Muscle layer of duodenum (tissue), 2 donors: ENCODE results near the gene MEIS2.

Experiments
- H3K27ac ChIP-seq: one replicate; pipeline ENCODE4 v1.7.0; 2013; ENCODE audit warnings: mild to moderate bottlenecking, low read length
- H3K27me3 ChIP-seq: one replicate; pipeline ENCODE4 v1.7.0; 2013; ENCODE audit warnings: low read depth, mild to moderate bottlenecking, control low read depth, low read length
- H3K36me3 ChIP-seq, 2 donors: one replicate each; pipeline ENCODE4 v1.7.0; 2013; ENCODE audit warnings: low read length in 2 of 2, control low read depth in 1 of 2, mild to moderate bottlenecking in 1 of 2; ENCODE audit not compliant: insufficient read depth in 2 of 2, control insufficient read depth in 1 of 2
- H3K4me1 ChIP-seq, 2 donors: one replicate each; pipeline ENCODE4 v1.7.0; 2013; ENCODE audit warnings: low read length in 2 of 2, mild to moderate bottlenecking in 2 of 2, control low read depth in 1 of 2, moderate library complexity in 1 of 2; ENCODE audit not compliant: insufficient read depth in 2 of 2, control insufficient read depth in 1 of 2
- H3K4me3 ChIP-seq, 2 donors: one replicate each; pipeline ENCODE4 v1.7.0; 2013; ENCODE audit warnings: low read length in 2 of 2, low read depth in 1 of 2, mild to moderate bottlenecking in 1 of 2
- H3K9me3 ChIP-seq, 2 donors: one replicate each; pipeline ENCODE4 v1.7.0; 2013; ENCODE audit warnings: low read length in 2 of 2, control low read depth in 1 of 2, mild to moderate bottlenecking in 1 of 2; ENCODE audit not compliant: control insufficient read depth in 1 of 2
- donor health status: healthy.

Gene MEIS2

DNA sequence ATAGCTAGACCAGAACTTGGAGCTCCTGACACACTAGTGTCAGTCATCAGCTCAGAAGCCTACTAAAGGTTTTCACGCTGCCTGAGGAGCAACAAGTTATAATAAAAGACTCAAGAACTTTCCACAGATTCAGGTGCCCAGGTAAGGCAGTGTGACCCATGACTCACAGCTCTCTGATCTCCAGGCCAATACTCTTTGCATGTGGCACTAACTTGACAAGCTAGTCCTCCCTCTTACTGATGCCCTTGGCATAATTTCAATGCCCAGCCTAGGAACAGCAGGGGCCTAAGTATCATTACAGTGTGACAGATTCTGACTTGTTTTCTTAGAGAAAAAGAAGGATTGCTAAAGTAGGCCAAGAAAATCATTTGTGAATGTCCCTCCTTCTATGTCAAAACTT lies 38.4 kb downstream of the MEIS2 start:
- H3K36me3 ChIP-seq = peaks cover 0 to 4% of the 10 kb centered on the region in 2 donors
- H3K27me3 ChIP-seq = no peaks in the 10 kb centered on the region
- no peak overlapping the region for H3K4me3 ChIP-seq
- H3K27ac ChIP-seq = no peak overlapping the region
- peaks cover 0 to 20% of the 10 kb centered on the region in 2 donors for H3K4me1 ChIP-seq
- no peaks in the 10 kb centered on the region for H3K9me3 ChIP-seq

DNA sequence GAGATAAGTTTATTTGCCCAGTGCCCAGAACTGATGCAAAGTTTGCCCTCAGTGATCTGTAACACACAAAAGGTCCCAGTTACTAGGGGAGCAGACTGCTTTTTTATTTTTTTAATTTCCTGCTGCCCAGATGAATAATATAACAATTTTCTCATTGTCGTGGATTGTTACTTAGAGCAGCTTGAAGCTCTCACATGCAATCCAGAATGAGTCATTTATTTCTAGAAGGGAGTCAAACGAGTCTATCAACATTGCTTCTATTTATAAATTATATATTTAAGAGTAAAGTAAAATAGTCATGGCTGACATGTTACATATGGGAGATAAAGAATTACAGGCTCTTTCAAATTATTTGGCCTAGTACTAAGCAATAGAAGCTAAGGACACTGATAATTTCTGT lies 41.3 kb downstream of the MEIS2 start:
- Histone ChIP-seq H3K4me1 (peaks cover 0 to 27% of the 10 kb centered on the region in 2 donors), H3K27ac (no peak overlapping the region), H3K4me3 (no peak overlapping the region), H3K36me3 (peaks cover 0 to 4% of the 10 kb centered on the region in 2 donors), H3K27me3 (no peaks in the 10 kb centered on the region), H3K9me3 (no peaks in the 10 kb centered on the region)

DNA sequence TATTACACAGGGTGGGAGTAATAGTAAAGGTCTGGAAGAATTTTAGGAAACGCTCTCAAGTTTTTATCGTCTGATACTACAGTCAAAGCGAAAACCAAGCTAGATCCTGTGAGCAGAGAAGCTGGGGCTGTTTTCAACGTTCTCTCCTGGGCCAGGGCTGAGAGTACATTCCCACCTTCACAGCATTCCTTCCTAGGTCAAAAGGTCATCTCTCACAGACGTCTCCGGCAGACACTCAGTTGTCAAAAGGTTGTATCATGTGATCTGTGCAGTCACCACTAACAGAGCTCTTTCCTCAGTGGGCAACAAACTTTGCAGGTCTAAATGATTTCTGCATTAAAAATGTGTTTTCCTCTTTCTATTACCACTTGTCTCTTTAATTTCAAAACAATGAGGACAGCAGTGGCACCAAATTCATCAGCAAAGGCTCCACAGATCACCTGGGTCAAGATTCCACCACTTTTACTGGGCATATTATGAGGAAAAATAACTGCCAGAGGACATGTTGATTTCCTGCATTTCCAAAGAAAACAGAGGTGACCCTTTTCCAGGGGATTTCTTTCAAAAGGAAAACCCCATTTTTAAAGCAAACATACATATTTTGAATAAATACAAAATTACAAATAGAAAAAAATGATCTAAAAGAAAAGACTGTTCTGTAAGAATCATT lies 41.9 kb downstream of the MEIS2 start:
- Histone ChIP-seq H3K9me3 (no peaks in the 10 kb centered on the region), H3K27me3 (no peaks in the 10 kb centered on the region), H3K4me3 (no peak overlapping the region), H3K4me1 (peaks cover 0 to 27% of the 10 kb centered on the region in 2 donors), H3K27ac (peak overlapping the region; percentile 25), H3K36me3 (peaks cover 0 to 4% of the 10 kb centered on the region in 2 donors)

DNA sequence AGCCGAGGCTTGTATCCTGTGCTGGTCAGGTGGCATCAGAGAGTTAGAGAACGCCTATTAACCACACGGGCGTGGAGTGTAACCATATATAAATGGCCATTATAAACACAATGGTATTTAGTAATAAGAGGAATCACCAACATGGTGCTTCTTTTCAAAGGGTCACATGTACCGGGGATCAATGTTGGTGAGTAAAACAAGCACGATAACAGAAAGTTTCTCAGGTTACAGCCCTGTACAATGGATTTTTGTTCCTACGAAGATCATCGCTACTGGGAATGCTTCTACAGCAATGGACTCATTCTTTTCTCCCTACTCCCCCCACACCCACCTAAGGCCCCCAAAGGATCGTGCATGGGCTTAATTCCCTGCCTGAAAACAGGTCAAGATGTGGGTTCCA lies 42.5 kb downstream of the MEIS2 start:
- H3K27ac ChIP-seq = peak overlapping the region; percentile 25
- peaks cover 0 to 4% of the 10 kb centered on the region in 2 donors for H3K36me3 ChIP-seq
- H3K9me3 ChIP-seq = no peaks in the 10 kb centered on the region
- no peaks in the 10 kb centered on the region for H3K27me3 ChIP-seq
- H3K4me3 ChIP-seq = no peak overlapping the region
- H3K4me1 ChIP-seq = peaks cover 0 to 27% of the 10 kb centered on the region in 2 donors

DNA sequence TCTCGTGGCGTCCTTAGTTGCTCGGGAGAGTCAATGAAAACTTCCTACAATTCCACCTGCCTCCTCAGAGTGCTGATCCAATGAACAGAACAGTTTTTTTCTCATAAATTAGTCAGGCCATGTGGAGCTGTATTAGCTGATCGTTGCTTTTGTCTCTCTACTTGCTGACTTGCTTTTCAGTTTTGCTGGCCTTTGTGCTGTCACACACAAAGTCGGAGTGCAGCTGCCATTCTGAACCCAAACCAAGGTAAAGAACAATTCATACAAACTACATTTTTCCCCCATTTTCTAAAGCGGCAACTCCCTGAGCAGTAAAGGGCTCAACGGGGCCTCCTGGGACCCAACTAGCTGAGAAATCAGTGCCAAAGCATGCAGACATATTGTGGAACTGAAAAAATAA lies 43.1 kb downstream of the MEIS2 start:
- peak overlapping the region; percentile 78 for H3K27ac ChIP-seq
- peaks cover 0 to 4% of the 10 kb centered on the region in 2 donors for H3K36me3 ChIP-seq
- H3K4me3 ChIP-seq = peak overlapping the region in 1 of 2 donors; percentile 4
- no peaks in the 10 kb centered on the region for H3K27me3 ChIP-seq
- H3K4me1 ChIP-seq = peaks cover 0 to 27% of the 10 kb centered on the region in 2 donors
- no peaks in the 10 kb centered on the region for H3K9me3 ChIP-seq

DNA sequence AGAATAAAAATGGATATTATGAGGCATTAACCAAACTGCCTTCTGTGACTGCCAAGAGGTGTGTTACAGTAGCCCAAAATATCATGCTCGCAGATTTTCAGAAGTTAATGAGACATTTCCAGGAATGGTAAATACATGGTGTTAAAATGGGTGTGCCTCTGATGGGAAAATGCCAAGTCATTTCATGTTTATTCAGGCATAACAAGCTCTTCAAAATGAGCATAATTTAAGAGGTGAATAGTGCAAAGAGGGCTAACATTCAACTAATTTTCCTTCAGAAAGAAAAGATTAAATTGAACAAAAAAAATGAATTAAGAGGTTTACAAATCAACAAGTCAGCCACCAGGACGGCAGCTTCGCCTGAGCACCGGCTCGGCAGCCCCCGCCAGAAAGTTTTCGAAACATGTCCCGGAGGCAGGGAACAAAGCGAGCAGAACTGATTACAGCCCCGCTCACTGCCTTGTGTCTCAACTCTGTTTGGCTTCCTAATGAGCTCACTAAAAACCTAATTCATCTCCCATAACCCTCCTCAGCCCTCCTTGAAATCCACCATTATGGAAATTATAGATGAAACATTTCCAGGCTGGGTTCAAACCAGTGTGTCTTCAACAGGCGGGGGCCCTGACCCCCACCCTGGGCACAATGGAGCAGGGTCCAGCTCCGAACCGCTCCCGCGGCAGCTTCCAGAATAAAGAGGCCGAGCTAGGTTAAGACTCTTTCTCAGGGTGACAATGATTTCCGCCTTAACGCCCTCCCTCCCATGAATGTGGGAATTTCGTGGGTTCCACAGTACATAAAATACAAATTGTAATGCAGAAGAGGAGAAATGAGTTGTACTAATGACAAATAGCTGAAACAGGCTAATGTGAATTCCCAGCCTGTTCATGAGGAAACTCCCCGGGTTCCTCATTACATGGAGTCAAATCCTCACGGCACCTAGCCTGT lies 43.9 kb downstream of the MEIS2 start:
- Histone ChIP-seq H3K4me3 (peak overlapping the region in 1 of 2 donors; percentile 4), H3K27ac (peak overlapping the region; percentile 78), H3K27me3 (no peaks in the 10 kb centered on the region)

DNA sequence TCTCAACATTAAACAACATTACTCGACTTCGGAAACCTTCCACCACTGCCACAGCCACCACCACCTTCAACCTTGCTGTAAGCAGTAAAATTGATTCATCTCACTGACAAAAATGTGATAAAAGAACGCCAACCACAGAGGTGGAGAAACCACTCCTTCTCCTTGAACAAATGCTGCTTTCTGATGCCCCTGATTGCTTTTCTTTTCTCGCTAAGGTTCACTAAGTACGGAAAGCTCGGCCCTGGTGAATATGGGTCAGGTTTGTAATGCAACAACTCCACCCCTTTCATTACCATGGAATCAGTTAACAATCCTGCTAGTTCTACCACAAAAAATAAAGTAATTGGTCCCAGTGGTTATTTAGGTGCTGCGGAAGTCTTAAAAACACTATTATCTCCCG lies 44.9 kb downstream of the MEIS2 start:
- Histone ChIP-seq H3K27ac (peak overlapping the region; percentile 42), H3K36me3 (no peaks in the 10 kb centered on the region)

More for the DNA sequence above, 43.9 kb downstream of the MEIS2 start:
- Histone ChIP-seq H3K36me3 (peaks cover 0 to 4% of the 10 kb centered on the region in 2 donors), H3K4me1 (peaks cover 0 to 27% of the 10 kb centered on the region in 2 donors), H3K9me3 (no peaks in the 10 kb centered on the region)

DNA sequence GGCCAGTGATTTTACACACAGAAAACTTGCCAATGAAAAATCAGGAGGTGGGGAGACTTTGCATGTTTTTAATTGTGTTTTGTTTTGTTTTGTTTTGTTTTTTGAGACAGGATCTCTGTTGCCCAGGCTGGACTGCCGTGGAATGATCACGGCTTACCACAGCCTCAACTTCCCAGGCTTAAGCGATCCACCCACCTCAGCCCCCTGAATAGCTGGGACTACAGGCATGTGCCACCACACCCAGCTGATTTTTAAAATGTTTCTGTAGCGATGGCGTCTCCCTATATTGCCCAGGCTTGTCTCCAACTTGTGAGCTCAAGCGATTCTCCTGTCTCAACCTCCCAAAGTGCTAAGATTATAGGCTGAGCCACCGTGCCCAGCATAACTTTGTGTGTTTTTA lies 46.0 kb downstream of the MEIS2 start:
- Histone ChIP-seq H3K36me3 (no peaks in the 10 kb centered on the region), H3K4me1 (peaks cover 0 to 20% of the 10 kb centered on the region in 2 donors), H3K9me3 (no peaks in the 10 kb centered on the region), H3K4me3 (no peak overlapping the region), H3K27ac (no peak overlapping the region), H3K27me3 (no peaks in the 10 kb centered on the region)

More for the DNA sequence above, 44.9 kb downstream of the MEIS2 start:
- H3K4me3 ChIP-seq = no peak overlapping the region
- H3K4me1 ChIP-seq = peaks cover 0 to 27% of the 10 kb centered on the region in 2 donors
- H3K9me3 ChIP-seq = no peaks in the 10 kb centered on the region
- no peaks in the 10 kb centered on the region for H3K27me3 ChIP-seq

DNA sequence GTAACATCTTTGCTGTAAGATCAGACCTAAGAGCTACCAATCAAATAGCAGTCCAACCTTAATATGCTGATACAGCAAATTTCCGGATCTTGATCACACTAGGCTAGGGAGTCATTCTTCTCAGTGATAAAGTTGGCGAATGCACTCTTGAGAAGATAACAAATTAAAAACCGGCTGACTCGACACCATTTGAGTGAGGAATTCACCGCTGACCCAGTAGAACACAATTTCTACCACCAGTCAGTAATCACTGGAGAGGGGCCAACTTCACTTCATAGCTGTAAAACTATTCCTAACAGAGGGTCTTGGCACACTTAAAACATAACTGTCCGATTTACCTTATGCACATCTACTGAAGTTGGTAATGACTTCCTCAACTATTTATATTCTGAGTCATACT lies 47.2 kb downstream of the MEIS2 start:
- H3K9me3 ChIP-seq = no peaks in the 10 kb centered on the region
- H3K27me3 ChIP-seq = no peaks in the 10 kb centered on the region
- H3K36me3 ChIP-seq = no peaks in the 10 kb centered on the region
- H3K4me1 ChIP-seq = peaks cover 0 to 13% of the 10 kb centered on the region in 2 donors
- no peak overlapping the region for H3K4me3 ChIP-seq
- H3K27ac ChIP-seq = no peak overlapping the region

DNA sequence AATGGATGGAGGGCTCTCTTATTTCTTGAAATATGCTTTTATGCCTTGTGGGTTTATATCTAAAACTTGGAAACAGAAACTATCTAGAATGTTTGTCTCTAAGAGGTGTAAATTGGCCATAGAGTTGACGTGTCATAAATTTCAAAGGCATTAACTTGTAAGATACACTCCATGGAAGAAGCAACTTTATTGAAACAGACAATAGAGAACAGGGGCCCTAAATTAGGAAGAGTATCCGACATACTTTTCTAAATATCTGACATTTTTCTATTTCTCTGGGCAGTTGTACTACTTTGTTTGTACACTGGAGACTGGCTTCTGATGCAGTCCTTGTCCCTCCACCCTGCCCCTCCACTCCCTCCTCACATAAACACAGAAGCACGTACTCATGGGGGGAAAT lies 50.0 kb downstream of the MEIS2 start:
- no peaks in the 10 kb centered on the region for H3K9me3 ChIP-seq
- no peaks in the 10 kb centered on the region for H3K36me3 ChIP-seq
- H3K4me3 ChIP-seq = no peak overlapping the region
- peaks cover 10 to 22% of the 10 kb centered on the region in 2 donors for H3K4me1 ChIP-seq
- H3K27me3 ChIP-seq = no peaks in the 10 kb centered on the region
- no peak overlapping the region for H3K27ac ChIP-seq

DNA sequence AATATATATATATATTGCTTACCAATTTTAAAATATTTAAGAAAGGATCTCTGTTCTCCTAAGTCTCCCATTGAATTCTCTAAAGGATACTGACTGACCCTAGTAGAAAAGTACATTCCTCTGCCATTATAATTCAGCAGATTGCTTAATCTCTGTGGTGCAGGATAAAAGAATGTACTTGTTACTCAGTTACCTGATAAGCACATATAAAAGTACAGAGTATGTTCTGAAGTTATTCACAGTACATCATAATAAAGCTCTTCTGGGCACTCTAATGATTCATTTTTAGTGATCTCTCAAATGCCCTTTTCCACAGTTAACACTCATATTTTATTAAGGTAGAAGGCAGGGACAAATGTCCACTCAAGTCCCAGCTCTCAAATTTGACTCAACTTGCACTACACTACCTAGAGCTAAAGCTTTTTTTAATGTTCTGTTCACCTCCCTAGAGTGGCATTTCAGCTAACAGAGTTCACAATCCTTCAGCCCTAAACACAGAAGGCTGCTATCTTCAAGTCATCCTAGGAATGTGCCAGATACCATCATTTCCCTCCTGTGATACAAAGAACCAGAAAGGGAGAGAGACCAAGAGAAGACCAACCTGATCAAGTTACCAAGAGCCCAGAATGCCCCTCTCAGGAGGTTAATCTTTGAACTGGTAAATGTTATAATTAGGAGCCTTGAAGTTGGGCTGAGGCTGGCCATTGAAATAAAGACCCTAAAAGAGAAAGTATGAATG lies 53.3 kb downstream of the MEIS2 start:
- Histone ChIP-seq H3K36me3 (no peaks in the 10 kb centered on the region), H3K9me3 (no peaks in the 10 kb centered on the region), H3K27ac (peak overlapping the region; percentile 61), H3K4me1 (peaks cover 10 to 20% of the 10 kb centered on the region in 2 donors), H3K4me3 (no peak overlapping the region), H3K27me3 (no peaks in the 10 kb centered on the region)
